Left colon (tissue), 2 donors: Measurements from ENCODE around the gene PDGFC. TPM values are rescaled to one million over a fixed set of nuclear protein-coding genes. Genes with fewer than 3 reads are reported as not detected.

Source experiments
- ATAC-seq: fragments of 200-7000 bp; cut with Tn5 transposase; one replicate; pipeline ENCODE4 v1.9.1; 2020; ENCODE audit warnings: mild to moderate bottlenecking, moderate library complexity
- DNase-seq, 2 donors: peaks; one replicate each; pipeline ENCODE4 v3.0.0-alpha.2; 2020
- intact Hi-C, 2 donors: fragments of 100-400 bp; cut with DNase I in 1 of 2; cut with micrococcal nuclease in 1 of 2; formaldehyde crosslinking; loops; one replicate each; pipeline versions ENCODE4 v1.11.2 to v1.14.0; 2022; cut with DNase I, micrococcal nuclease
- total RNA-seq, 2 donors: library from RNA; stranded (reverse); fragmentation: NEBNext Ultra II Directional; extraction: Animal tissue kit (Norgen Biotek cat#: 25700); gene quantifications; one replicate each; pipeline ENCODE4 v1.2.1, GENCODE V29; 2021
- donor health status: DM: no; HTN: no; CAD: no.
- donor health status: DM: yes; HTN: yes; CAD: no.

The PDGFC gene
- total RNA-seq, 2 donors from 2014 or later: 3.8 to 14.3 TPM

DNA sequence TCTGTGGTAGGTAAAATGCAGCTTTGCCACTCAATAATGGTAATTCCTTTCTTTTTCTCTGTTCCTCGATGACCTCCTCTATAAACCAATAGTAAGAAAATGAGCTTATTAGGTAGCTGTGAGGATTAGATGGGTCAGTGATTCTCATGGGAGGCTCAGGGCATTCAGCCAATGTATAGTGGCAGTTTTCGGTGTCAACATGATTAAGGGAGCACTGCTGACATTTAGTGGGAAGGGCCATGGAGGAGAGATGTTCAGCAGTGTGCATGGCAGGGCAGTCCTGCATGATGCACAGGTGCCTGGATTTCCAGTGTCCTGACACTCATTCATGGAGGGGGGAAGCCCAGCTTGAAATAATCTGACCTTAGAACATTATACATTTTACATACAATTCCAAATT lies 232.8 kb downstream of the PDGFC start:
- no peak for DNase-seq
- intact Hi-C loops: no loop called here
- no peak for ATAC-seq

DNA sequence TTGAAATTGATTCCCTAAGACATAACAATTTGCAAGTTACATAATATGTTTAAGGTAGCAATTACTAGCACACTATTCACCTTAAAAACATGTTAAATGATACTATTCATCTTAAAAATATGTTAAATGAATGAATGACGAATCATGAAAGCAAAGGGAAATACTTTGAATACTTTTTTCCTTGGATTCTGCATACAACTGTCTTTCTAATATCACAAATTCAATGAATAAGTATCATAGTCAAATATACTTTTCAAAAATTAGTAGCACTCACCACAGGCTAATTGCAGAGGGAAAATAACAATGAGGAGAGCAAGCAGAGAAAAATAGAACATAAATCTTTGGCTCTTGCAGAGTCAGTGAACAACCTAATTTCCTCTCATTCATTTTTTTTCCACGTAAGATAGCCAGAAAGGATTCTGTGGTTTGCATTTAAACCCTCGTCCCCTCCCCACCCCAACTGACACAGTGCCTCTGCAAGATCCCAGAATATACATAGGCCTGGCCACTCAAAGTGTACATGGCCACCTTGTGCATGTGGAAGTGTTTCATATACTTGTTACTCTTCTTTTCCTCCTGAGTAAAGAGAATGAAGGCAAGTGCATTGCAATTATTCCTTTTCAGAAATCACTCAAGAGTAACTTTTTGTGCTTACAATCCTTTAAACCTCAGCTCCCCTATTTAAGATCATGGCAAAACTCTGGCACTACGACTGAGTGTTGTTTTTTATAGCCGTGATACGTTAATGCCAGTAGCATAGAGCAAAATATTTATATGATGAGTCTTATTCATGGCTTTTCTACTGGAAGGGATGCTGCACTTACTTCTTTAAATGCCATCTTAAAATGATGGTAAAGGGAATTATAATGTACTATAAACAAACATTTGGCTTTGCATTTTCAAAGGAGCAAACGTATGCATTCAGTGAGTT lies 236.4 kb downstream of the PDGFC start:
- intact Hi-C loops: no loop called here
- DNase-seq (no peak), ATAC-seq (no peak)

DNA sequence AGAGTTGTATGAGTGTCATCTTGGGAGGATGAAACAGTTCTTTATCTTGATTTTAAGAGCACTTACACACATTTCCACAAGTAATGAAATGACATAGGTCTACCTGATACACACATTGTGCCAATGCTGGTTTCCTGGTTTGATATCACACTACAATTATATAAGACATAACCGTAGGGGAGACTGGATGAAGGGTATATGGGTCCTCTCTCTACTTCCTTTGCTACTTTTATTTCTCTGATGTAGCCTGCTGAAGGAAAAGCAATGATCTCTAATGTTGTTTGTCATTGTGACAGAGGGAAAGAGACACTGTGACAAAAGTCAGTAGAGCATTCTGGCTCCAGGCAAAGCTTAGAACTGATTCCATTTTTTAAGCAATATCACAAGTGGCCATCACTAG lies 238.0 kb downstream of the PDGFC start:
- ATAC-seq: no peak
- DNase-seq: no peak
- intact Hi-C loops: no loop called here

DNA sequence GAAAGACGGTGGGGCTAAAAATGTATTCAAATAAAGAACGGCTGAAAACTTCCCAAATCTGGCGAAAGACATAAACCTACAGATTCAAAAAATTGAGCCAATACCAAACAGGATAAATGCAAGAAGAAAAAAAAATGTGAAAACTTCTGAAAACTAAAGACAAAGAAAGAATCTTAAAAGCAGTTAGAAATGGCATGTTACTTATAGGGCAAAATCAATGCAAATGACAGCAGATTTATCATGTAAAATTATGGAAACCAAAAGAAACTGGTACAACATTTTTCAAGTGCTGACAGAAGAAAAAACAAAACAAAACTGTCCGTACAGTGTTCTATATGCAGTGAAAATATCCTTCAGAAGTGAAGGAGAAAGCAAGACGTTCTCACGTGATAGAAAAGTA lies 239.0 kb downstream of the PDGFC start:
- no peak for DNase-seq

DNA sequence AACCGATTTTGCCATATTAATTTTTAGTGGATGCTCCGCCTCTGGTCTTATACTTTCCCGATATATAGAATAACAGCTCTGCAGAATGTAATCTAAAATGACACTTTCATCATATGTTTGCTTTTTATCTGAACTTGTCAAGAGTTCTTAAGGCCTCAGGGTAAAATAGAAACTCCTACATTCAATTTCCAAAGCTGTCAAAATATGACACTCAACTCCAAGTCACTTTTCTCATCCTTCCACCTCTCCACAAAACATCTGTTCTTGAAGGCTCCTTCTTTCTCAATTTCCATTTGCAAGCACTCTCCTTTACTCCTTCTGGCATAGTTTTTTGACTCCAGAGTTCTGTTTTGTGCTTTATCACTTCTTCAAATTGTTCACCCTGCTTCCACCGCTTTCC lies 242.2 kb downstream of the PDGFC start:
- DNase-seq (no peak), ATAC-seq (no peak)
- intact Hi-C loops: no loop called here

More for the DNA sequence above, 239.0 kb downstream of the PDGFC start:
- no peak for ATAC-seq
- intact Hi-C loops: no loop called here

DNA sequence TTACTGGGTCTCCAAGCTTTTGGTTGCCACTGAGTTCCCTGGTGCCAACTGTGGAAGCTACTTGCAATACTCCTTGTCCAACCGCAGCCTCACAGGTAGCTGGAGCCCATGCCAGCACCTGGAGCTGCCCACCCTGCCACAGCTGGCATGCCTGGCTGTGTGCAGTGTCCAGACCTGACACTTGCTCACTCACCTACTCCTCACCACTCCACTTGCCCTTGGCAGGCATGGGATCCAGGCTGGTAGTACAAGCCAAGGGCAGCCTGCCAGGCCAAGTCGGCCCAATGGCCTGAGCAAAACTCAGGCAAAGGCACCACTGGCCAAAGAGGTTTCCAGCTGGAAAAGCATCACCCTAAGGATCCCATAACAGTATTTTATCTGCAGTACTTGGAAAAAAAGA lies 246.3 kb downstream of the PDGFC start:
- DNase-seq (no peak), ATAC-seq (no peak)
- intact Hi-C loops: no loop called here

DNA sequence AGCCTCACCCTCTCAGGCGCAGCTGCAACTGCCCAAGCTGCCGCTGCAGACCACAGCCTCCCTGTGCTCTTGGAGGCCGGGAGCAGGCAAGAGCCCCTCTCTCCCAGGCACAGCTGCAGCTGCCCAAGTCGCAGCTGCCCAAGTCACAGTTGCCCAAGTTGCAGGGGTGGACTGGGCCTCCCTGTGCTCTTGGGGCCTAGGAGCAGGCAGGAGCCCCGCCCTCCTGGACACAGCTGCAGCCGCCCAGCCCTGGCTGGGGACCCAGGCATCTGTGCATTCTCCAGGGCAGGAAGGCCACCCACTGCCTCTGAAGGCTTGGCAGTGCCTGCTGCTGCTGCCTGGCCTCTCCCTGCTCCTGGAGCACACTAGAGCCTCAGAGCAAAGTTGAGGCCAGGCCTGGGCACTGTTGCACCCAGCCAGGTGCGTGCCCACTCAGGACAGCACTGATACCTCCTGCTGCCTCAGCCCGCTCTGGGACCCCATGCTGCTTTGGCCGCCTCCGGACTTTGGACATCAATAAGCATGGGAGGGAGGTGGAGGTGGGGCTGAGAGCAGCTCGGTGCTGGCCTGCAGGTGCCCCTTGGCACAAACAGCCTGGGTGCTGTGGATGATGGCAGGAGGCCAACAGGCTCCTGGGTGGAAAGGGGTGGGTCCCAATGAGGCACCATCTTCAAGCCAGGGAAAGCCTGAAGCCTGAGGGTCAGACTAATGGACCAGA lies 247.5 kb downstream of the PDGFC start:
- intact Hi-C loops: no loop called here
- peak; percentile 81 for ATAC-seq
- peak in 1 of 2 donors; percentile 37 for DNase-seq

DNA sequence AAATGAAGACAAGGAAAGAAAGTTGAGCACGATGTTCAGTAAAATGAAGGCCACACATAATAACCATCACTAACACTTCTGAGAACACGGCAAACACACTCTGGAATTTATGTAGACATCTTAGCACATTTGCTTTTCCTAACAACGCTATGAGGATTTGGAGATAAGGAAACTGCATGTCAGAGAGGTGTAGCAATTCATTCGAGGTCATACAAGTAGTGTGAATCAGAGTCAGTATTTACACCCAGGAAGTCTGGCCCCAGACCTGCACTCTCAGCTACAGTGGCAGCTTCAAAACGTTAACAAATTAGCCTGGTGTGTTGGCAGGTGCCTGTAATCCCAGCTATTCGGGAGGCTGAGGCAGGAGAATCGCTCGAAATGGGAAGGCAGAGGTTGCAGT lies 253.4 kb downstream of the PDGFC start:
- ATAC-seq: no peak
- intact Hi-C loops: no loop called here

DNA sequence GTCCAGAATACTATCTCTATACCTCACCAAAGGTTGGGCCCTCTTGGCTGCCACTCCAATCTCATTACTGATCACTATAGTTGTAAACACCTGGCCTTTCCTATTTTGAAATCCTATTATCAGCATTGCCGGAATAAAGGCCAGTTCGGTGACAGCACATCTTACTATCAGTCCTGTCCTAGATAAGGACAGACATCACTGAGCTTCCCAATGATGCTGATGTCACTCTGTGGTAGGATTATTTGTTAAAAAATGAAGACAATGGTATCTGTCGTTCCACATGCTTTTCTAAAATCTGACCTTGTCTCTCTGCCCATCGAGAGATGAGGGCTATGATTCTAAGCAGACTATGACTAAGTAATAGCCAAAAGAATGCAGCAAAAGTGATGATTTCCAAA lies 260.4 kb downstream of the PDGFC start:
- intact Hi-C loops: no loop called here
- ATAC-seq (no peak), DNase-seq (no peak)

More for the DNA sequence above, 253.4 kb downstream of the PDGFC start:
- no peak for DNase-seq

Other genes starting within 250 kb of the PDGFC start
- gene GLRB, start 104.4 kb upstream of the PDGFC start, total RNA-seq: under 1 TPM; 0.64 to 0.75 TPM
- gene GRIA2, start 248.9 kb upstream of the PDGFC start, total RNA-seq: under 1 TPM; 0.08 to 0.12 TPM